ENCODE measurements around the gene ALX1. TPM values are rescaled to one million over a fixed set of nuclear protein-coding genes. Genes with fewer than 3 reads are reported as not detected.

Gene ALX1
- total RNA-seq, 1 experiment from 2014 or later, result 2.1 TPM

- Mint-ChIP-seq H3K27me3 (ENCODE audit: low read depth) (no peaks in the 10 kb centered on the region), H3K36me3 (ENCODE audit: insufficient read depth in 1 of 3, low read depth in 3 of 3) (no peaks in the 10 kb centered on the region), H3K9me3 (no peaks in the 10 kb centered on the region), H3K4me3 (no peak overlapping the region), H3K4me1 (no peaks in the 10 kb centered on the region), H3K27ac (no peak overlapping the region; a peak in 1 of 7 replicates)
- H4K20me1 ChIP-seq (ENCODE audit: control insufficient read depth, insufficient read depth, insufficient read length), result no peaks in the 10 kb centered on the region
- no peaks in the 10 kb centered on the region for H3K9me3 ChIP-seq (ENCODE audit: control insufficient read depth, low read depth, low read length)
- no peak overlapping the region for H3K56ac ChIP-seq (ENCODE audit: insufficient read length, low read depth, low read length)
- H3K23ac ChIP-seq (ENCODE audit: insufficient read length, low read depth, low read length), result no peak overlapping the region
- H4K91ac ChIP-seq (ENCODE audit: insufficient read length, low read depth, low read length), result no peak overlapping the region
- no peak overlapping the region for H2BK5ac ChIP-seq (ENCODE audit: insufficient read length, low read length)
- H4K5ac ChIP-seq (ENCODE audit: insufficient read length, low read depth, low read length), result no peak overlapping the region
- H2AFZ ChIP-seq (ENCODE audit: low read length), result no peak overlapping the region
- TF ChIP-seq CTCF (conservative IDR thresholded peaks at IDR 0.05), result no peak
- no peak overlapping the region for H3K14ac ChIP-seq (ENCODE audit: insufficient read depth, low read length)
- no peak overlapping the region for H2AK5ac ChIP-seq (ENCODE audit: insufficient read length, low read length)
- no peak overlapping the region for H2BK20ac ChIP-seq (ENCODE audit: low read depth, low read length, poor library complexity, severe bottlenecking)
- no CpG with 5 or more reads among the region's 3 CpGs for WGBS (ENCODE audit: extremely low coverage, insufficient read length, low lambda C conversion rate)
- H3K79me1 ChIP-seq (ENCODE audit: insufficient read depth, low read depth, low read length, poor library complexity, severe bottlenecking), result no peaks in the 10 kb centered on the region
- H3K4me2 ChIP-seq (ENCODE audit: insufficient read depth, insufficient read length, low read length), result no peak overlapping the region
- H2BK120ac ChIP-seq (ENCODE audit: low read depth, low read length, poor library complexity, severe bottlenecking), result no peak overlapping the region
- H2BK15ac ChIP-seq (ENCODE audit: low read depth, low read length), result no peak overlapping the region
- no peak overlapping the region for H2BK12ac ChIP-seq (ENCODE audit: insufficient read length, low read depth, low read length)
- H3K4ac ChIP-seq (ENCODE audit: low read depth, low read length), result no peak overlapping the region
- no peak overlapping the region for H3K18ac ChIP-seq (ENCODE audit: insufficient read length, low read depth, low read length)
- no peak overlapping the region for H3T11ph ChIP-seq (ENCODE audit: low read length)
- no peaks in the 10 kb centered on the region for H3K4me1 ChIP-seq (ENCODE audit: insufficient read depth, low read length)
- no peak overlapping the region for H4K8ac ChIP-seq (replicated peaks; ENCODE audit: insufficient read length, low read depth, low read length)
- H3K79me2 ChIP-seq (ENCODE audit: insufficient read depth, low read length), result no peaks in the 10 kb centered on the region
- no peaks in the 10 kb centered on the region for H3K23me2 ChIP-seq (ENCODE audit: insufficient read length, low read depth, low read length, poor library complexity, severe bottlenecking)
- DNase-seq, result no peak
- no peak overlapping the region for H3K27ac ChIP-seq (ENCODE audit: insufficient read length, low read depth, low read length)
- no peaks in the 10 kb centered on the region for H3K27me3 ChIP-seq (ENCODE audit: insufficient read depth, low read length)
- no peak overlapping the region for H3K9ac ChIP-seq (ENCODE audit: extremely low read depth, insufficient read length, low read length)
Measured at GRCh38 chr12:85244561-85244960, 35.5 kb upstream of the ALX1 start.

Measured in H9 (cell line).